HepG2 (cell line): ENCODE measurements around the gene TBL3. TPM values are rescaled to one million over a fixed set of nuclear protein-coding genes. Genes with fewer than 3 reads are reported as not detected.

Experiments
- CAMTA2 ChIP-seq: sonication (generic); formaldehyde crosslinking; IDR thresholded peaks from 2 replicates; pipeline ENCODE4 v1.4.0; 2020; ENCODE audit warnings: mild to moderate bottlenecking, missing genetic modification reagents, borderline replicate concordance
- HCFC1 ChIP-seq: fragments of 150-350 bp; IDR thresholded peaks from 2 replicates; pipeline ENCODE4 v1.6.1; 2014; ENCODE audit warnings: low read depth, low read length
- MIER3 ChIP-seq: IDR thresholded peaks from 2 replicates; pipeline ENCODE4 v1.6.1; 2016; ENCODE audit warnings: missing compliant biosample characterization, borderline replicate concordance
- POGK ChIP-seq: sonication (generic); formaldehyde crosslinking; conservative IDR thresholded peaks from 2 replicates; pipeline ENCODE4 v1.8.0; 2022; ENCODE audit warnings: mild to moderate bottlenecking, moderate library complexity, missing genetic modification reagents
- RARA ChIP-seq: IDR thresholded peaks from 2 replicates; pipeline ENCODE4 v1.6.1; 2016; ENCODE audit warnings: missing genetic modification reagents, missing compliant biosample characterization
- RFX1 ChIP-seq: fragments of 450-650 bp; IDR thresholded peaks from 2 replicates; pipeline ENCODE4 v1.6.1; 2017
- SRSF4 ChIP-seq: fragments of 200-400 bp; formaldehyde crosslinking; IDR thresholded peaks from one replicate; pipeline ENCODE4 v1.6.1; 2018; ENCODE audit warnings: mild to moderate bottlenecking, low read depth, low read length, moderate library complexity; ENCODE audit not compliant: poor library complexity, severe bottlenecking
- SRY ChIP-seq: sonication (generic); formaldehyde crosslinking; IDR thresholded peaks from 2 replicates; pipeline ENCODE4 v1.8.0; 2022; ENCODE audit warnings: mild to moderate bottlenecking, missing genetic modification reagents
- TBL1XR1 ChIP-seq: fragments of 150-350 bp; IDR thresholded peaks from 2 replicates; pipeline ENCODE4 v1.6.1; 2014; ENCODE audit warnings: borderline replicate concordance, low read length; ENCODE audit not compliant: partially characterized antibody
- ZBTB40 ChIP-seq, 2 experiments: fragments of 450-650 bp in 1 of 2; sonication (generic) in 1 of 2; formaldehyde crosslinking in 1 of 2; IDR thresholded peaks; 2 replicates each; pipeline versions ENCODE4 v1.6.1 to v1.8.0; 2016 to 2022; ENCODE audit warnings: antibody characterized with exemption in 1 of 2, mild to moderate bottlenecking in 1 of 2, missing genetic modification reagents in 1 of 2
- ZFYVE20 ChIP-seq: sonication (generic); formaldehyde crosslinking; IDR thresholded peaks from 2 replicates; pipeline ENCODE4 v1.8.0; 2023; ENCODE audit warnings: low read depth, mild to moderate bottlenecking, moderate library complexity, missing genetic modification reagents, borderline replicate concordance
- ZSCAN29 ChIP-seq: sonication (generic); formaldehyde crosslinking; conservative IDR thresholded peaks from 2 replicates; pipeline ENCODE4 v1.4.0; 2020; ENCODE audit warnings: mild to moderate bottlenecking, missing genetic modification reagents
- polyA plus RNA-seq, 8 experiments: library from polyadenylated mRNA; depleted of rRNA in 3 of 8; stranded (reverse) in 7 of 8; unstranded in 1 of 8; fragments of >200 nt; fragmentation: Illumina TruSeq in 4 of 8; extraction: Trizol in 4 of 8; gene quantifications; 2 replicates each; pipeline versions ENCODE4 v1.2.1 to v1.2.3, GENCODE V29; 2011 to 2016; ENCODE audit warnings: low read depth in 4 of 8, missing spikeins in 1 of 8, mixed read lengths in 1 of 8; ENCODE audit not compliant: insufficient read depth in 1 of 8
- total RNA-seq, 5 experiments: library from RNA; depleted of rRNA; stranded (reverse); fragments of >200 nt; fragmentation: Illumina TruSeq; extraction: Trizol; gene quantifications; 2 replicates each; pipeline ENCODE4 v1.2.3, GENCODE V29; 2016; ENCODE audit warnings: low read depth in 1 of 5

Gene TBL3
- total and polyA plus RNA-seq, 2 of the 13 experiments (the other 11 are each of a cell fraction or from before 2014, with no cell fraction given), result 16.8 to 38.0 TPM

GRCh38 chr16:1964506-1965395 lies 7.1 kb upstream of the TBL3 start, which contains the start of gene RPS2 (continued):
- TF ChIP-seq POGK (CRISPR knock-in tag) (no peak; the same call in 1 of the 2 replicates), SRSF4 (no peak), SRY (CRISPR knock-in tag) (peak; percentile 92), CAMTA2 (no peak), MIER3 (CRISPR knock-in tag) (no peak; the same call in 1 of the 2 replicates), ZSCAN29 (CRISPR knock-in tag) (no peak), RARA (0 out of 2 replicates have a peak, but pooled peaks have one; percentile 26), TBL1XR1 (no peak), RFX1 (no peak), ZBTB40 (IDR thresholded peaks at IDR 0.05) (no peak), ZBTB40 (CRISPR knock-in tag; IDR thresholded peaks at IDR 0.05) (peak; percentile 72), ZFYVE20 (peak; percentile 42; the same call in 1 of the 2 replicates), HCFC1 (peak; percentile 63)
